Left lung (tissue), 10 donors: ENCODE results near the gene PSMD6. TPM values are rescaled to one million over a fixed set of nuclear protein-coding genes. Genes with fewer than 3 reads are reported as not detected.

Experiments
- ATAC-seq: fragments of 200-7000 bp; cut with Tn5 transposase; one replicate; pipeline ENCODE4 v1.9.1; 2020; ENCODE audit warnings: moderate library complexity
- DNase-seq, 4 donors: peaks; one replicate each; pipeline ENCODE4 v3.0.0-alpha.2; 2013 to 2020
- H3K27ac ChIP-seq, 2 donors: fragments of 200-600 bp; sonication (generic) in 1 of 2; one replicate each; pipeline versions ENCODE4 v1.5.0 to v1.8.0; 2020 to 2021
- H3K27me3 ChIP-seq, 2 donors: fragments of 200-600 bp; sonication (generic) in 1 of 2; one replicate each; pipeline versions ENCODE4 v1.5.0 to v1.8.0; 2020 to 2021
- H3K36me3 ChIP-seq, 2 donors: fragments of 200-600 bp; sonication (generic) in 1 of 2; one replicate each; pipeline versions ENCODE4 v1.5.0 to v1.8.0; 2020 to 2021
- H3K4me1 ChIP-seq, 2 donors: fragments of 200-600 bp; one replicate each; pipeline ENCODE4 v1.8.0; 2021
- H3K4me3 ChIP-seq, 2 donors: fragments of 200-600 bp; sonication (generic) in 1 of 2; one replicate each; pipeline versions ENCODE4 v1.5.0 to v1.8.0; 2020 to 2021; ENCODE audit warnings: mild to moderate bottlenecking in 1 of 2
- H3K9me3 ChIP-seq, 2 donors: fragments of 200-600 bp; sonication (generic) in 1 of 2; one replicate each; pipeline versions ENCODE4 v1.5.0 to v1.8.0; 2020 to 2021
- intact Hi-C, 2 donors: fragments of 100-400 bp; cut with DNase I; formaldehyde crosslinking; loops; one replicate each; pipeline versions ENCODE4 v1.11.2 to v1.14.2; 2022
- polyA plus RNA-seq, 6 donors: library from polyadenylated mRNA; unstranded; fragments of 120-200 nt; gene quantifications; one replicate each; pipeline ENCODE4 v1.2.1, GENCODE V29; 2013; ENCODE audit not compliant: insufficient read length in 6 of 6
- total RNA-seq, 2 donors: library from RNA; stranded (reverse); fragmentation: NEBNext Ultra II Directional; extraction: Animal tissue kit (Norgen Biotek cat#: 25700); gene quantifications; one replicate each; pipeline ENCODE4 v1.2.1, GENCODE V29; 2021
- TF ChIP-seq, protein P1 (sequence below), 2 donors: fragments of 200-600 bp; sonication (generic) in 1 of 2; IDR thresholded peaks; one replicate each; pipeline versions ENCODE4 v1.5.0 to v1.8.0; 2021; ENCODE audit warnings: antibody characterized with exemption in 2 of 2
- donor health status: DM: no; HTN: yes; CAD: no.
- donor health status: DM: no; HTN: no; CAD: no.

Gene PSMD6
- total and polyA plus RNA-seq, 8 donors = 48.8 to 104 (median 93.2) TPM

- intact Hi-C loops = loop anchor here in 1 of 2 donors (2.0 to 10.0 kb wide), 2 partner anchors 374 to 454 kb away; no protein-coding TSS in a partner anchor
- Histone ChIP-seq H3K4me1 (peaks cover 7 to 8% of the 10 kb centered on the region in 2 donors), H3K36me3 (no peaks in the 10 kb centered on the region), H3K4me3 (peak overlapping the region; percentile 10 to 33), H3K9me3 (no peaks in the 10 kb centered on the region), H3K27me3 (peaks cover 5 to 8% of the 10 kb centered on the region in 2 donors), H3K27ac (no peak overlapping the region)
- TF ChIP-seq, protein P1, sequence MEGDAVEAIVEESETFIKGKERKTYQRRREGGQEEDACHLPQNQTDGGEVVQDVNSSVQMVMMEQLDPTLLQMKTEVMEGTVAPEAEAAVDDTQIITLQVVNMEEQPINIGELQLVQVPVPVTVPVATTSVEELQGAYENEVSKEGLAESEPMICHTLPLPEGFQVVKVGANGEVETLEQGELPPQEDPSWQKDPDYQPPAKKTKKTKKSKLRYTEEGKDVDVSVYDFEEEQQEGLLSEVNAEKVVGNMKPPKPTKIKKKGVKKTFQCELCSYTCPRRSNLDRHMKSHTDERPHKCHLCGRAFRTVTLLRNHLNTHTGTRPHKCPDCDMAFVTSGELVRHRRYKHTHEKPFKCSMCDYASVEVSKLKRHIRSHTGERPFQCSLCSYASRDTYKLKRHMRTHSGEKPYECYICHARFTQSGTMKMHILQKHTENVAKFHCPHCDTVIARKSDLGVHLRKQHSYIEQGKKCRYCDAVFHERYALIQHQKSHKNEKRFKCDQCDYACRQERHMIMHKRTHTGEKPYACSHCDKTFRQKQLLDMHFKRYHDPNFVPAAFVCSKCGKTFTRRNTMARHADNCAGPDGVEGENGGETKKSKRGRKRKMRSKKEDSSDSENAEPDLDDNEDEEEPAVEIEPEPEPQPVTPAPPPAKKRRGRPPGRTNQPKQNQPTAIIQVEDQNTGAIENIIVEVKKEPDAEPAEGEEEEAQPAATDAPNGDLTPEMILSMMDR (IDR thresholded peaks at IDR 0.05) = peak; percentile 74 to 76
- DNase-seq (peak; percentile 65 to 89 (median 74)), ATAC-seq (peak; percentile 98)
Observed at GRCh38 chr3:64030741-64031140, 7.4 kb upstream of the PSMD6 start.

DNA sequence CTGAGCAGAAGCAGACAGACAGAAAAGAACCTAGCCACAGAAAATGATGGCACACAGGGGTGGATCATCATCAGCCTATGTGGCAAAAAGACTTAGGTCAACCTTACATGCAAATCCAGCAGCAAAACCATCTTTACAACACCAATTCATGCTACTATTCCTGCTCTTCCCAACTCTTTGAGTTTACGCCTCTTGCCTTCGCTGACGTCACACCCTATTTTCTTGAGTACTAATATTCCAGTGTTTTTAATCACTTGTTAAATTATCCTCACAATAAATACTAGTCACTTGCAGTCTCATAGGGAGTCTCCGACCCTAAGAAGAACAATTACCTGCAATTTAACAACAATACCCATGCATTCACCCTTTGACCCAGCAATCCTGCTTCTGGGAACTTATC lies 6.0 kb upstream of the PSMD6 start:
- Histone ChIP-seq H3K27ac (no peak overlapping the region), H3K4me1 (peaks cover 7 to 8% of the 10 kb centered on the region in 2 donors), H3K9me3 (no peaks in the 10 kb centered on the region), H3K27me3 (peaks cover 5 to 8% of the 10 kb centered on the region in 2 donors), H3K4me3 (no peak overlapping the region), H3K36me3 (no peaks in the 10 kb centered on the region)
- ATAC-seq (no peak), DNase-seq (no peak)
- intact Hi-C loops = no loop called here
- TF ChIP-seq, protein P1 (IDR thresholded peaks at IDR 0.05) = no peak

DNA sequence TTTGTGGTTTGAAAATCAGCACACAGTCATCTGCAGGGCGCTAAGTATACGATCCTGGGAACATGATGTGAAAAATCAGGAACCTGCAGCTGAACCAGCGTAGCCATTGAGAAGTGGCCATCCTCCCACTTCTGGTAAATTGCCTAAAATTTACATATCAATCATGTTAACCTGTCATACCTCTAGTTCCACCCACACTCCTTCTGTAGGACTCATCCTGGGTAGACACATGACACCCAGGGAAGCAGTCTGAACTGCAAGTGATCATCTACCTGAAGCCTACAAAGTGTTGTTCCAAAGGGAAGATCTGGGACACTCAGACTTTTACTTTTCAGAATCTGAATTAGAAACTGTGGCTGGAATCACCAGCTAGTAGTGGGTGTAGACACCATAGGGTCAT lies 5.5 kb upstream of the PSMD6 start:
- ATAC-seq = no peak
- intact Hi-C loops = no loop called here
- no peak overlapping the region for H3K4me3 ChIP-seq
- peaks cover 8 to 9% of the 10 kb centered on the region in 2 donors for H3K4me1 ChIP-seq
- no peaks in the 10 kb centered on the region for H3K9me3 ChIP-seq
- DNase-seq = no peak
- H3K27me3 ChIP-seq = peaks cover 5 to 8% of the 10 kb centered on the region in 2 donors
- TF ChIP-seq, protein P1 (IDR thresholded peaks at IDR 0.05) = no peak
- no peaks in the 10 kb centered on the region for H3K36me3 ChIP-seq
- H3K27ac ChIP-seq = no peak overlapping the region

DNA sequence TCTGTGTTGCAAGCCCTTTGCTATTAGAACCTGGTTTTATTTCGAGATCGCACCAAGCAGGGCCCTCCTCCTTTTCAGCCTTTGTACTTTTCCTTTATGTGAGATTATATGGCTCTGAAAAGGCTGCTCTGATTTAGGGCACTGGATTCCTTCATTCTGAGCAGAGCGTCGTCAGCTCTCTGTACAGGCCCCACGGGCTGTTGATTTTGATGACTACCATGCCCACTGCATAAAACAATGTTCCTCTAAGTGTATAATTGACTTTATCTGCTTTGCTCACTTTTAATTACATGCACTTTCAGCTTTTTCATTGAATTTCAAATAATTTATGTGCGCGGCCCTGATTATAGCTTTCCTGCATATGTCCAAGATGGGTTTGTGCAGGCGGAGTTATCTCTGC lies 4.4 kb upstream of the PSMD6 start:
- peaks cover 5 to 8% of the 10 kb centered on the region in 2 donors for H3K27me3 ChIP-seq
- H3K27ac ChIP-seq = no peak overlapping the region
- DNase-seq = no peak
- H3K4me3 ChIP-seq = no peak overlapping the region
- H3K36me3 ChIP-seq = no peaks in the 10 kb centered on the region
- TF ChIP-seq, protein P1 (IDR thresholded peaks at IDR 0.05) = no peak
- H3K9me3 ChIP-seq = no peaks in the 10 kb centered on the region
- no peak for ATAC-seq
- intact Hi-C loops = no loop called here
- peaks cover 8 to 14% of the 10 kb centered on the region in 2 donors for H3K4me1 ChIP-seq

- Histone ChIP-seq H3K4me1 (peaks cover 14 to 27% of the 10 kb centered on the region in 2 donors), H3K36me3 (peaks cover 0 to 6% of the 10 kb centered on the region in 2 donors), H3K27ac (no peak overlapping the region), H3K9me3 (no peaks in the 10 kb centered on the region), H3K4me3 (no peak overlapping the region), H3K27me3 (peaks cover 5 to 8% of the 10 kb centered on the region in 2 donors)
- intact Hi-C loops = no loop called here
- DNase-seq (no peak), ATAC-seq (no peak)
- TF ChIP-seq, protein P1 (IDR thresholded peaks at IDR 0.05) = no peak
Observed at GRCh38 chr3:64026346-64026745, 3.1 kb upstream of the PSMD6 start.
